NB4 (cell line): ENCODE measurements around the gene CRISP3.

Experiments used
- CTCF ChIP-seq: IDR thresholded peaks from one replicate; pipeline ENCODE4 v1.5.1; 2012; ENCODE audit warnings: low read depth, low read length
- MAX ChIP-seq: IDR thresholded peaks from 2 replicates; pipeline ENCODE4 v1.6.1; 2011; ENCODE audit warnings: low read depth, low read length
- MYC ChIP-seq: IDR thresholded peaks from 2 replicates; pipeline ENCODE4 v1.6.1; 2011; ENCODE audit warnings: low read depth, low read length
- POLR2A ChIP-seq: IDR thresholded peaks from 2 replicates; pipeline ENCODE4 v1.6.1; 2011; ENCODE audit warnings: mild to moderate bottlenecking; ENCODE audit not compliant: insufficient read length; ENCODE audit errors: extremely low read depth

GRCh38 chr6:49730251-49730650 is 13.9 kb downstream of the CRISP3 start:
- TF ChIP-seq MYC: no peak
- TF ChIP-seq CTCF: no peak
- no peak for TF ChIP-seq POLR2A
- no peak for TF ChIP-seq MAX
